CD8-positive, alpha-beta memory T cell (primary cell): ENCODE data around the gene CD177. TPM values are rescaled to one million over a fixed set of nuclear protein-coding genes. Genes with fewer than 3 reads are reported as not detected.
"Not testable (repeated sequence)": the region's sequence is repeated elsewhere in the genome, so short reads cannot be mapped to it uniquely, and the experiment has no call there.

Experiments
- CTCF ChIA-PET: fragments of 350-600 bp; sonication (Branson Sonifier 250); formaldehyde crosslinking; loops from one replicate; lab custom pipeline; 2021; ENCODE audit warnings: antibody characterized with exemption; lab: Charles Lee
- POLR2A ChIA-PET: fragments of 350-600 bp; sonication (Branson Sonifier 250); formaldehyde crosslinking; loops from one replicate; lab custom pipeline; 2021; ENCODE audit warnings: antibody characterized with exemption; lab: Charles Lee
- DNase-seq, 5 donors: peaks; one replicate each; pipeline versions ENCODE4 v3.0.0 to v3.0.0-alpha.2; 2020 to 2022; ENCODE audit warnings: mixed read lengths in 1 of 5
- H3K27ac ChIP-seq: one replicate; pipeline ENCODE4 v1.7.0; 2013; ENCODE audit warnings: low read depth, mild to moderate bottlenecking, low read length, moderate library complexity
- H3K27me3 ChIP-seq: 2 replicates; pipeline ENCODE4 v1.7.0; 2013; ENCODE audit warnings: low read length, mild to moderate bottlenecking; ENCODE audit not compliant: insufficient read depth, poor library complexity, severe bottlenecking
- H3K36me3 ChIP-seq: 2 replicates; pipeline ENCODE4 v1.7.0; 2013; ENCODE audit warnings: mild to moderate bottlenecking, low read length, moderate library complexity; ENCODE audit not compliant: insufficient read depth
- H3K4me1 ChIP-seq: 2 replicates; pipeline ENCODE4 v1.7.0; 2013; ENCODE audit warnings: mild to moderate bottlenecking, low read length, moderate library complexity; ENCODE audit not compliant: insufficient read depth
- H3K4me3 ChIP-seq: 2 replicates; pipeline ENCODE4 v1.7.0; 2013; ENCODE audit warnings: mild to moderate bottlenecking, low read length
- H3K9me3 ChIP-seq: 2 replicates; pipeline ENCODE4 v1.7.0; 2013; ENCODE audit warnings: mild to moderate bottlenecking, low read length
- H3K27ac Mint-ChIP-seq, 8 donors: one replicate each; pipeline ENCODE4 v1.8.0; 2020 to 2021; ENCODE audit warnings: mixed read lengths in 8 of 8, mild to moderate bottlenecking in 6 of 8, inconsistent platforms in 3 of 8, moderate library complexity in 3 of 8
- H3K27me3 Mint-ChIP-seq, 2 donors: one replicate each; pipeline ENCODE4 v1.8.0; 2020 to 2021; ENCODE audit warnings: mixed read lengths in 2 of 2, mild to moderate bottlenecking in 1 of 2, moderate library complexity in 1 of 2
- H3K36me3 Mint-ChIP-seq, 3 donors: one replicate each; pipeline ENCODE4 v1.8.0; 2020 to 2021; ENCODE audit warnings: mixed read lengths in 3 of 3, inconsistent platforms in 1 of 3, mild to moderate bottlenecking in 1 of 3
- H3K4me1 Mint-ChIP-seq, 3 donors: one replicate each; pipeline ENCODE4 v1.8.0; 2020 to 2021; ENCODE audit warnings: mixed read lengths in 3 of 3, inconsistent platforms in 1 of 3, mild to moderate bottlenecking in 1 of 3
- H3K4me3 Mint-ChIP-seq, 7 donors: one replicate each; pipeline ENCODE4 v1.8.0; 2020 to 2021; ENCODE audit warnings: mixed read lengths in 7 of 7, mild to moderate bottlenecking in 6 of 7, moderate library complexity in 4 of 7, inconsistent platforms in 2 of 7
- H3K9me3 Mint-ChIP-seq, 5 donors: one replicate each; pipeline ENCODE4 v1.8.0; 2020 to 2022; ENCODE audit warnings: mixed read lengths in 5 of 5, mild to moderate bottlenecking in 3 of 5, moderate library complexity in 2 of 5, inconsistent platforms in 1 of 5
- polyA plus RNA-seq: library from polyadenylated mRNA; unstranded; fragments of 300-500 nt; fragmentation: Illumina TruSeq; gene quantifications from one replicate; pipeline ENCODE4 v1.2.3, GENCODE V29; 2021
- total RNA-seq, 2 experiments: library from RNA; stranded (reverse); gene quantifications; one replicate each; pipeline ENCODE4 v1.2.3, GENCODE V29; 2021

The CD177 gene
- total and polyA plus RNA-seq, 3 experiments from 2014 or later = not detected

- H3K27ac Mint-ChIP-seq, POLR2A ChIA-PET, H3K36me3 Mint-ChIP-seq, DNase-seq, H3K4me3 ChIP-seq, CTCF ChIA-PET, H3K4me1 ChIP-seq, H3K9me3 ChIP-seq, H3K27ac ChIP-seq, H3K27me3 ChIP-seq, H3K36me3 ChIP-seq, H3K9me3 Mint-ChIP-seq, H3K4me1 Mint-ChIP-seq, H3K4me3 Mint-ChIP-seq: not testable (repeated sequence)
- peaks cover 23 to 49% of the 10 kb centered on the region in 2 donors for H3K27me3 Mint-ChIP-seq
Observed at GRCh38 chr19:43339243-43339930, 14.1 kb upstream of the CD177 start.

GRCh38 chr19:43340101-43340500 lies 13.4 kb upstream of the CD177 start:
- H3K4me3 ChIP-seq, H3K36me3 ChIP-seq, H3K4me1 Mint-ChIP-seq, H3K27ac ChIP-seq, H3K4me1 ChIP-seq, CTCF ChIA-PET, POLR2A ChIA-PET, DNase-seq, H3K9me3 Mint-ChIP-seq, H3K4me3 Mint-ChIP-seq, H3K27ac Mint-ChIP-seq, H3K27me3 ChIP-seq, H3K36me3 Mint-ChIP-seq, H3K9me3 ChIP-seq: not testable (repeated sequence)
- peaks cover 23 to 49% of the 10 kb centered on the region in 2 donors for H3K27me3 Mint-ChIP-seq

GRCh38 chr19:43341098-43341497 lies 12.4 kb upstream of the CD177 start:
- POLR2A ChIA-PET, H3K4me3 Mint-ChIP-seq: not testable (repeated sequence)

GRCh38 chr19:43342104-43342503 lies 11.4 kb upstream of the CD177 start:
- H3K4me3 ChIP-seq, POLR2A ChIA-PET, H3K9me3 Mint-ChIP-seq, H3K4me3 Mint-ChIP-seq, H3K9me3 ChIP-seq, H3K27me3 ChIP-seq, H3K27ac ChIP-seq, H3K36me3 ChIP-seq, H3K27ac Mint-ChIP-seq, H3K4me1 ChIP-seq, H3K36me3 Mint-ChIP-seq, CTCF ChIA-PET, H3K4me1 Mint-ChIP-seq, DNase-seq: not testable (repeated sequence)
- peaks cover 21 to 43% of the 10 kb centered on the region in 2 donors for H3K27me3 Mint-ChIP-seq

More at GRCh38 chr19:43341098-43341497, 12.4 kb upstream of the CD177 start:
- H3K9me3 ChIP-seq, H3K9me3 Mint-ChIP-seq, H3K27ac ChIP-seq, H3K4me3 ChIP-seq, H3K36me3 ChIP-seq, H3K4me1 Mint-ChIP-seq, H3K27ac Mint-ChIP-seq, DNase-seq, H3K27me3 ChIP-seq, H3K4me1 ChIP-seq, H3K36me3 Mint-ChIP-seq, CTCF ChIA-PET: not testable (repeated sequence)
- H3K27me3 Mint-ChIP-seq = peaks cover 23 to 52% of the 10 kb centered on the region in 2 donors

GRCh38 chr19:43344347-43344925 lies 9.1 kb upstream of the CD177 start:
- H3K27ac Mint-ChIP-seq, H3K36me3 Mint-ChIP-seq, H3K9me3 ChIP-seq, H3K9me3 Mint-ChIP-seq, H3K4me3 Mint-ChIP-seq, H3K27me3 ChIP-seq, H3K4me1 Mint-ChIP-seq, H3K27ac ChIP-seq, DNase-seq, H3K36me3 ChIP-seq, H3K4me1 ChIP-seq, POLR2A ChIA-PET, CTCF ChIA-PET, H3K4me3 ChIP-seq: not testable (repeated sequence)
- H3K27me3 Mint-ChIP-seq = peaks cover 16 to 36% of the 10 kb centered on the region in 2 donors

GRCh38 chr19:43349813-43350212 lies 3.7 kb upstream of the CD177 start:
- CTCF ChIA-PET, H3K27ac Mint-ChIP-seq, H3K4me3 Mint-ChIP-seq: not testable (repeated sequence)

GRCh38 chr19:43351998-43352746 lies 1.3 kb upstream of the CD177 start:
- H3K4me1 ChIP-seq = no peaks in the 10 kb centered on the region
- ChIA-PET POLR2A (no interaction called here), CTCF (no interaction called here)
- no peaks in the 10 kb centered on the region for H3K36me3 ChIP-seq
- no peaks in the 10 kb centered on the region for H3K9me3 ChIP-seq
- H3K4me1 Mint-ChIP-seq = peaks cover 0 to 2% (median 0%) of the 10 kb centered on the region in 3 donors
- peaks cover 0 to 4% (median 0%) of the 10 kb centered on the region in 3 donors for H3K36me3 Mint-ChIP-seq
- no peak overlapping the region for H3K4me3 ChIP-seq
- no peaks in the 10 kb centered on the region for H3K27me3 ChIP-seq
- H3K27ac Mint-ChIP-seq = no peak overlapping the region
- no peak for DNase-seq
- no peak overlapping the region for H3K27ac ChIP-seq
- H3K9me3 Mint-ChIP-seq = peaks cover 0 to 3% (median 0%) of the 10 kb centered on the region in 5 donors
- peaks cover 12 to 36% of the 10 kb centered on the region in 2 donors for H3K27me3 Mint-ChIP-seq
- no peak overlapping the region for H3K4me3 Mint-ChIP-seq

More at GRCh38 chr19:43349813-43350212, 3.7 kb upstream of the CD177 start:
- H3K4me3 ChIP-seq, H3K4me1 ChIP-seq, H3K36me3 Mint-ChIP-seq, H3K9me3 ChIP-seq, H3K27ac ChIP-seq, H3K27me3 ChIP-seq, H3K4me1 Mint-ChIP-seq, H3K9me3 Mint-ChIP-seq, H3K36me3 ChIP-seq, DNase-seq, POLR2A ChIA-PET: not testable (repeated sequence)
- H3K27me3 Mint-ChIP-seq = peaks cover 9 to 34% of the 10 kb centered on the region in 2 donors

GRCh38 chr19:43354305-43354627 lies 780 bp downstream of the CD177 start:
- peaks cover 0 to 4% (median 0%) of the 10 kb centered on the region in 3 donors for H3K36me3 Mint-ChIP-seq
- Histone ChIP-seq H3K4me1 (no peaks in the 10 kb centered on the region), H3K27me3 (no peaks in the 10 kb centered on the region), H3K9me3 (no peaks in the 10 kb centered on the region), H3K27ac (no peak overlapping the region), H3K36me3 (no peaks in the 10 kb centered on the region), H3K4me3 (no peak overlapping the region)
- peak overlapping the region in 1 of 8 donors; percentile 47 for H3K27ac Mint-ChIP-seq
- H3K4me3 Mint-ChIP-seq = no peak overlapping the region
- peaks cover 0 to 2% (median 0%) of the 10 kb centered on the region in 3 donors for H3K4me1 Mint-ChIP-seq
- POLR2A ChIA-PET = no interaction called here
- no peaks in the 10 kb centered on the region for H3K9me3 Mint-ChIP-seq
- H3K27me3 Mint-ChIP-seq = peaks cover 12 to 33% of the 10 kb centered on the region in 2 donors
- DNase-seq = no peak
- CTCF ChIA-PET = no interaction called here
